Osteocyte (in vitro differentiated cells): ENCODE measurements around the gene UNC119B. TPM values are rescaled to one million over a fixed set of nuclear protein-coding genes. Genes with fewer than 3 reads are reported as not detected.
A peak's percentile ranks its signal among the peaks of the same experiment; 100 is the strongest.

Experiments used
- DNase-seq: peaks from one replicate; pipeline ENCODE4 v3.0.0; 2021; ENCODE audit warnings: mixed read lengths; ENCODE audit not compliant: unreplicated experiment; ENCODE audit errors: extremely low spot score
- H3K27ac Mint-ChIP-seq: one replicate; pipeline ENCODE4 v1.8.0; 2021; ENCODE audit warnings: mild to moderate bottlenecking, mixed read lengths; ENCODE audit not compliant: unreplicated experiment
- H3K27me3 Mint-ChIP-seq: one replicate; pipeline ENCODE4 v1.8.0; 2021; ENCODE audit warnings: mixed read lengths; ENCODE audit not compliant: unreplicated experiment
- H3K36me3 Mint-ChIP-seq: one replicate; pipeline ENCODE4 v1.8.0; 2021; ENCODE audit warnings: mixed read lengths; ENCODE audit not compliant: unreplicated experiment
- H3K4me1 Mint-ChIP-seq: one replicate; pipeline ENCODE4 v1.8.0; 2021; ENCODE audit warnings: mixed read lengths; ENCODE audit not compliant: unreplicated experiment
- H3K4me3 Mint-ChIP-seq: one replicate; pipeline ENCODE4 v1.8.0; 2021; ENCODE audit warnings: mild to moderate bottlenecking, moderate library complexity, mixed read lengths; ENCODE audit not compliant: unreplicated experiment
- H3K9me3 Mint-ChIP-seq: one replicate; pipeline ENCODE4 v1.8.0; 2021; ENCODE audit warnings: mixed read lengths; ENCODE audit not compliant: unreplicated experiment
- long read RNA-seq: library from polyadenylated mRNA; unstranded; transcript quantifications from one replicate; pipeline ENCODE4 v2.0.0, GENCODE V29; 2021
- total RNA-seq: library from RNA; stranded (reverse); gene quantifications from 2 replicates; pipeline ENCODE4 v1.2.1, GENCODE V29; 2021
- TF ChIP-seq, protein P1 (sequence below): fragments of 200-600 bp; sonication (generic); IDR thresholded peaks from 2 replicates; pipeline ENCODE4 v1.5.0; 2021; ENCODE audit warnings: antibody characterized with exemption, mild to moderate bottlenecking, moderate library complexity

Gene UNC119B
- total RNA-seq: 26.8 and 27.9 TPM in 2 replicates
- long read RNA-seq, partial matches to known transcripts: 2 of 2 reads
- long read RNA-seq, other reads (novel, unspliced or antisense): 0 of 2 reads

DNA sequence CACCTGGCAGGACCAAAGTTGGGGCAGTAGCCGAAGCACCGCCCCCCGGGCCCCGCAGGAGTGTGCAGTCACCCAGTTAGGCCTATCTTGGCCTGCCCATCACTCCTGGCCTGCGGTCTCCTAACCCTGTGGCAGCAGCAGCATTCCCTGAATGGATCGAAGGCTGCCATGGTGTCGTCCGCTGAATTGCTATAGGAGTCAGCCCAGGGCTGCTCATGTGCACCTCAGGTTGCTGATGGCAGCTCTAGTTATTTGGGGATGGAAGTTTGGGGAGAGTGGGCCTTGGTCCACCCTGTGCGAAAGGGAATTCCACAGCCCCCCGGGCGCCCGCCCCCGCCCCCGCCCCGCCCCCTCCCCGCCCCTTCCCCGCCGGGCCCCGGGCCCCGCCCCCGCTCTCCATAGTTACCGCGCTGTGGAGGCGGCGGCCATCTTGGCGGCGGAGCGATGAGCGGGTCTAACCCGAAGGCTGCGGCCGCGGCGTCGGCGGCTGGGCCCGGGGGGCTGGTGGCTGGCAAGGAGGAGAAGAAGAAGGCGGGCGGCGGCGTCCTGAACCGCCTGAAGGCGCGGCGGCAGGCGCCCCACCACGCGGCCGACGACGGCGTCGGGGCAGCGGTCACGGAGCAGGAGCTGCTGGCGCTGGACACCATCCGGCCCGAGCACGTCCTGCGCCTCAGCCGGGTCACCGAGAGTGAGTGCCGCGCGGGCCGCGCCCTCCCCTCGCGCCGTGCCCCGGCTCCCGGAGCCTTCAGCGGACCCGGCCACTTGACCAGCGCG, at the start of gene UNC119B:
UNC119B (plus strand) TSS at position 428 of the 774 bp plus-strand sequence; CDS start at position 445, 17 bp downstream.
- H3K4me3 Mint-ChIP-seq: peak within 1 kb of the TSS; percentile 79
- TF ChIP-seq, protein P1, sequence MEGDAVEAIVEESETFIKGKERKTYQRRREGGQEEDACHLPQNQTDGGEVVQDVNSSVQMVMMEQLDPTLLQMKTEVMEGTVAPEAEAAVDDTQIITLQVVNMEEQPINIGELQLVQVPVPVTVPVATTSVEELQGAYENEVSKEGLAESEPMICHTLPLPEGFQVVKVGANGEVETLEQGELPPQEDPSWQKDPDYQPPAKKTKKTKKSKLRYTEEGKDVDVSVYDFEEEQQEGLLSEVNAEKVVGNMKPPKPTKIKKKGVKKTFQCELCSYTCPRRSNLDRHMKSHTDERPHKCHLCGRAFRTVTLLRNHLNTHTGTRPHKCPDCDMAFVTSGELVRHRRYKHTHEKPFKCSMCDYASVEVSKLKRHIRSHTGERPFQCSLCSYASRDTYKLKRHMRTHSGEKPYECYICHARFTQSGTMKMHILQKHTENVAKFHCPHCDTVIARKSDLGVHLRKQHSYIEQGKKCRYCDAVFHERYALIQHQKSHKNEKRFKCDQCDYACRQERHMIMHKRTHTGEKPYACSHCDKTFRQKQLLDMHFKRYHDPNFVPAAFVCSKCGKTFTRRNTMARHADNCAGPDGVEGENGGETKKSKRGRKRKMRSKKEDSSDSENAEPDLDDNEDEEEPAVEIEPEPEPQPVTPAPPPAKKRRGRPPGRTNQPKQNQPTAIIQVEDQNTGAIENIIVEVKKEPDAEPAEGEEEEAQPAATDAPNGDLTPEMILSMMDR: no peak
- no peaks in the 10 kb centered on the region for H3K9me3 Mint-ChIP-seq
- peak within 1 kb of the TSS; percentile 74 for H3K27ac Mint-ChIP-seq
- peak; percentile 90 for DNase-seq
- H3K27me3 Mint-ChIP-seq: no peaks in the 10 kb centered on the region
- peaks cover 29% of the 10 kb centered on the region for H3K4me1 Mint-ChIP-seq
- peaks cover 5% of the 10 kb centered on the region for H3K36me3 Mint-ChIP-seq

DNA sequence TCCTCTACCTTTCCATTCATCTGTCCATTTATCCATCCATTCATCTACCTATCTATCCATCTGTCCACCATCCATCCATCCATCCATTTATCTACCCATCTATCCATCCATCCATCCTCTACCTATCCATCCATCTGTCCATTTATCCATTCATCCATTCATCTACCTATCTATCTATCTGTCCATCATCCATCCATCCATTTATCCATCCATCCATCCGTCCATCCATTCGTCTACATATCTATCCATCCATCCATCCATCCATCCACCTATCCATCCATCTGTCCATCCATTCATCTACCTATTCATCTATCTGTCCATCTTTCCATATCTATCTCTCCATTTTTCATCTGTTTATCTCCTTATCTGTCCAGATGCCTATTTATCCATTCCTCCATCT, 48.8 kb upstream of the UNC119B start:
- TF ChIP-seq, protein P1: no peak
- Mint-ChIP-seq H3K36me3 (no peaks in the 10 kb centered on the region), H3K27me3 (peaks cover 9% of the 10 kb centered on the region), H3K27ac (no peak overlapping the region), H3K4me3 (no peak overlapping the region), H3K9me3 (no peaks in the 10 kb centered on the region), H3K4me1 (no peaks in the 10 kb centered on the region)
- no peak for DNase-seq

DNA sequence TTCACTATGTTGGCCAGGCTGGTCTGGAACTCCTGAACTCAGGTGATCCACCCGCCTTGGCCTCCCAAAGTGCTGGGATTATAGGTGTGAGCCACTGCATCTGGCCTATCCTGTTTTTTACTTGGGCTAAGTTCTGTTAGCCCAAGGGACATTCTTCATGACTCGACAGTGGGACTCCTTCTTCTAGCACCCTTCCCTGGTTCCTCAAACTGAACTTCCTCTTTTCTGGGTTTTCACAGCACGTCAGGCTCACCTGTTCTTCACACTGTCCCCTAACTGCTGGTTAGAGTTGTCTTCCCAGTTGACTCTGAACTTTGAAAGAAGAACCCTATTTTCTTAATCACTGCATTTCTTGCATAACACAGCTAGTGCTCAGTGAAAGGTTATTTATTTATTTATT, 47.4 kb upstream of the UNC119B start:
- H3K27ac Mint-ChIP-seq: no peak overlapping the region
- DNase-seq: no peak
- H3K4me1 Mint-ChIP-seq: no peaks in the 10 kb centered on the region
- no peaks in the 10 kb centered on the region for H3K9me3 Mint-ChIP-seq
- peaks cover 6% of the 10 kb centered on the region for H3K27me3 Mint-ChIP-seq
- TF ChIP-seq, protein P1: no peak
- H3K4me3 Mint-ChIP-seq: no peak overlapping the region
- H3K36me3 Mint-ChIP-seq: no peaks in the 10 kb centered on the region

DNA sequence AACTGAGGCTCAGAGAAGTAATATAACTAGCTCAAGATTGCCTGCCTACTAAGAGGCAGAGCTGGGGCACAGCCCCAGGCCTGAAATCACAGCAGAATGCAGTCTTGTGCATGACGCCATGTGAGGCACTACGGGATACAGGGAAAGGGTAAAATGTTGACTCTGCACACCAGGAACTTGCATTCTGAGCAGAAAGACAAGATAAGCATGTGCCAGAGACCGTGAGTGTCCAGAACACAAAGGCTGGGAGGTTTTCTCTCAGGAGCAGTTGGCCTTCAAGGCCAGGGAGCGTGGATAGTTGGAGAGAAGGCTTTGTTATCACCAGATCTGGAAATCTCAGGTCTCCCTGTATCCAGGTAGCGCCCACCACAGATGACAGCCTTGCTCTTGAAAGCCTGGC, 46.5 kb upstream of the UNC119B start:
- Mint-ChIP-seq H3K27ac (no peak overlapping the region), H3K4me1 (peaks cover 1% of the 10 kb centered on the region), H3K4me3 (no peak overlapping the region), H3K36me3 (no peaks in the 10 kb centered on the region), H3K9me3 (no peaks in the 10 kb centered on the region), H3K27me3 (peaks cover 6% of the 10 kb centered on the region)
- no peak for DNase-seq
- TF ChIP-seq, protein P1: no peak

DNA sequence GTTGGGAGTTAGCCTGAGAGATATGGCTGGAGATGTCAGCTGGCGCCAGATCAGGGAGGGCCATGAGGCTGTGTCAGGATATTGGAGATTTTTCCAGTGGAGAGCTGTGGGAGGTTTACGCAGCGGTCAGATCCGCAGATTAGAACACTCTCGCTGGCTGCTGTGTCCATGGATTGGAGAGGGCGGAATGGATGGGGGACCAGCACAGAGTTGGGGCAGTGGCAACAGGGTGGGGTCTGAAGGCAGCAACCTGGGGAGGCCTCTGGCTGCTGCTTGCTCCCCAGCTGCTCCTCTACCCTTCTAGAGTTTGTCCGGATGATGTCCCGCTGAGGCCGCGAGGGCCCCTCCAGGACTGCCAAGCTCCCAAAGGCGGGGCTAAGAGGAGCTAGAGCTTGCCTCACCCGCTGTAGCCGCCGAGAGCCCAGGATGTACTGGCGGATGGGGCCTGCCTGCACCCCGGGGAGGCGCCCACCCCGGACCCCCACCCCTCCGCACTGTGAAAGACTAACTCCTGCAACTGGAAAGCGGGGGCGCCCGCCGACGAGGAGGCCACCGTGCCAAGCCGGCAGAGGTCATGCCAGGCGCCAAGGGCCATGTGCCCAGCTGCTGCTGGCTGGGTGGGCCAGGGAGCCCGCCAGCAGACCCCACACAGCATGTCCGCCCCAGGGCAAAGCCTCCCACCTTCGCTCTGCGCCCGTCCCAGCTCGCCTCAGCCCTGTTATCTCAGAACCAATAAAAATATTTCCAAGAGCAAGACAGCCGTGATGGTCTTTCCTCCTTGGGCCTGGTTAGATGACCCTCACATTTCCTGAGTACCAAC, 43.5 kb upstream of the UNC119B start:
- Mint-ChIP-seq H3K27ac (no peak overlapping the region), H3K27me3 (peaks cover 5% of the 10 kb centered on the region), H3K4me3 (no peak overlapping the region), H3K36me3 (no peaks in the 10 kb centered on the region), H3K4me1 (peaks cover 4% of the 10 kb centered on the region), H3K9me3 (no peaks in the 10 kb centered on the region)
- TF ChIP-seq, protein P1: no peak
- no peak for DNase-seq
